ENCODE measurements around the gene CRB1.

CRB1 gene

DNA sequence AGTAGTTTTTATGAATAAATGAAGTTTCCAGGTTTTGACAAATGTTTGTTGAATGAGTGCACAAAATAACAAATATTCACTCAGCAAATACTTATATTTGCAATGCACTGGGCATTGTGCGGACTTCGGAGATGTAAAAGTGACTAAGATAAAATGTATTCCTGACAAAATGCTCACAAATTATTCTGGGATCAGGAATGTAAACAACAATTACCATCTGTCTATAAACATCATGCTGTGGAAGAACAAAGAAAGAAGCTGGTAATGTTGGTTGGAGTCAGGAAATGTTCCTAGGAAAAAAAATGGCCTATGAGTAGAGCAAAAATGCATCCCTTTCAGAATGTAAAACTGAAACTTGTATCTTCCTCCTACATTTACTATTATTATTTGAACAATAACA is 68.5 kb downstream of the CRB1 start:
- no peak overlapping the region for H3K4me3 ChIP-seq
- H3K4me2 ChIP-seq: no peak overlapping the region
- no peaks in the 10 kb centered on the region for H3K27me3 ChIP-seq
- TF ChIP-seq Cebpa-rat (IDR thresholded peaks at IDR 0.05): no peak
- no peaks in the 10 kb centered on the region for H3K4me1 ChIP-seq
- H3K27ac ChIP-seq: no peak overlapping the region
- no peaks in the 10 kb centered on the region for H3K36me3 ChIP-seq
- no peak overlapping the region for H3K9ac ChIP-seq
- no peaks in the 10 kb centered on the region for H3K9me3 ChIP-seq (replicated peaks in 1 of 11)
- no peaks in the 10 kb centered on the region for H4K20me1 ChIP-seq

GRCh38 chr1:197339106-197340060 is 71.3 kb downstream of the CRB1 start:
- H3K27me3 ChIP-seq: no peaks in the 10 kb centered on the region
- no peaks in the 10 kb centered on the region for H3K9me3 ChIP-seq (replicated peaks in 1 of 11)
- H3K9ac ChIP-seq: no peak overlapping the region
- no peaks in the 10 kb centered on the region for H4K20me1 ChIP-seq
- H3K4me1 ChIP-seq: no peaks in the 10 kb centered on the region
- H3K4me3 ChIP-seq: no peak overlapping the region
- H3K36me3 ChIP-seq: no peaks in the 10 kb centered on the region
- no peak overlapping the region for H3K4me2 ChIP-seq
- TF ChIP-seq Cebpa-rat (IDR thresholded peaks at IDR 0.05): no peak
- H3K27ac ChIP-seq: no peak overlapping the region

GRCh38 chr1:197341626-197342025 is 73.6 kb downstream of the CRB1 start:
- Histone ChIP-seq H3K9ac (no peak overlapping the region), H3K36me3 (no peaks in the 10 kb centered on the region), H3K4me2 (no peak overlapping the region), H3K4me1 (no peaks in the 10 kb centered on the region), H3K4me3 (no peak overlapping the region), H3K9me3 (replicated peaks in 1 of 11) (no peaks in the 10 kb centered on the region), H4K20me1 (no peaks in the 10 kb centered on the region), H3K27ac (no peak overlapping the region), H3K27me3 (no peaks in the 10 kb centered on the region)
- no peak for TF ChIP-seq Cebpa-rat (IDR thresholded peaks at IDR 0.05)

- Histone ChIP-seq H3K9me3 (replicated peaks in 1 of 11) (no peaks in the 10 kb centered on the region), H3K9ac (no peak overlapping the region), H3K4me3 (no peak overlapping the region), H3K27me3 (no peaks in the 10 kb centered on the region), H3K4me2 (no peak overlapping the region), H4K20me1 (no peaks in the 10 kb centered on the region), H3K4me1 (no peaks in the 10 kb centered on the region), H3K27ac (no peak overlapping the region), H3K36me3 (no peaks in the 10 kb centered on the region)
- TF ChIP-seq Cebpa-rat (IDR thresholded peaks at IDR 0.05): no peak
These were observed 74.1 kb downstream of the CRB1 start for GRCh38 chr1:197342044-197342565.

GRCh38 chr1:197342669-197343068 is 74.6 kb downstream of the CRB1 start:
- Histone ChIP-seq H3K4me1 (no peaks in the 10 kb centered on the region), H3K36me3 (no peaks in the 10 kb centered on the region), H3K27me3 (no peaks in the 10 kb centered on the region), H3K4me3 (no peak overlapping the region), H3K4me2 (no peak overlapping the region), H3K9ac (no peak overlapping the region), H3K9me3 (replicated peaks in 1 of 11) (no peaks in the 10 kb centered on the region), H4K20me1 (no peaks in the 10 kb centered on the region), H3K27ac (no peak overlapping the region)
- no peak for TF ChIP-seq Cebpa-rat (IDR thresholded peaks at IDR 0.05)

- Histone ChIP-seq H3K9me3 (replicated peaks in 1 of 11) (no peaks in the 10 kb centered on the region), H3K27me3 (no peaks in the 10 kb centered on the region), H3K36me3 (no peaks in the 10 kb centered on the region), H3K4me3 (no peak overlapping the region), H3K9ac (no peak overlapping the region), H3K27ac (no peak overlapping the region), H3K4me2 (no peak overlapping the region), H3K4me1 (no peaks in the 10 kb centered on the region), H4K20me1 (no peaks in the 10 kb centered on the region)
- TF ChIP-seq Cebpa-rat (IDR thresholded peaks at IDR 0.05): no peak
These were observed 75.7 kb downstream of the CRB1 start for GRCh38 chr1:197343663-197344273.

DNA sequence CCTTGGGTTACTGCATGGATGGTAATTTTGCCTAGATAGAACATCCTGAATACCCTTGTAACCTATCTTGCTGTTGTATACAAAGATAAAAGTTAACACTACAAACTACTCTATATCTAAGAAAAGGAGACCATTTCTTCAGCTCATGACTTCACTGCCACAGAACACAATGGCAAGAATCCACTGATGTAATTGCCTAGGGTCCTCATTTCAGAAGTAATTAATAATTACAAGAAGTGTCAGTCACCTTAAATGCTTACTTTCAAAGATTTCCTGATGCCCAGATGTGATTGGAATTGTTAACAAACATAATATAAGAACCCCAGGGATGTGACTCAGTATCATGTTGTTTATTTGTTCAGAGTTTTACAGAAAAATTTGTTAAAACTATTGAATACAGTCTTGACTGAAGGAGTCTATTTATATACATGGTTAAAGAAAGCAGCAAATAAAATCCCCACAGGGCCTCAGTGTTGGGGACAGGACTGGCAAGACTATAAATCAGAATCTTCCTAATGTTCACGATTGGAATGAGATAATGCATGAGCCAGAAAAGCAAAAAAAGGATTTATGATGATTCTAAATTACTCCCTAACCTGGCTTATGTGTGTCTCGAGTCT is 83.9 kb downstream of the CRB1 start:
- Histone ChIP-seq H3K4me2 (no peak overlapping the region), H3K4me3 (no peak overlapping the region), H3K27ac (no peak overlapping the region), H3K27me3 (no peaks in the 10 kb centered on the region), H3K9me3 (replicated peaks in 1 of 11) (peaks cover 0 to 9% (median 8%) of the 10 kb centered on the region in 11 experiments; a peak in 14 of 22 replicates), H4K20me1 (no peaks in the 10 kb centered on the region), H3K4me1 (no peaks in the 10 kb centered on the region), H3K36me3 (no peaks in the 10 kb centered on the region), H3K9ac (no peak overlapping the region)
- no peak for TF ChIP-seq Cebpa-rat (IDR thresholded peaks at IDR 0.05)

DNA sequence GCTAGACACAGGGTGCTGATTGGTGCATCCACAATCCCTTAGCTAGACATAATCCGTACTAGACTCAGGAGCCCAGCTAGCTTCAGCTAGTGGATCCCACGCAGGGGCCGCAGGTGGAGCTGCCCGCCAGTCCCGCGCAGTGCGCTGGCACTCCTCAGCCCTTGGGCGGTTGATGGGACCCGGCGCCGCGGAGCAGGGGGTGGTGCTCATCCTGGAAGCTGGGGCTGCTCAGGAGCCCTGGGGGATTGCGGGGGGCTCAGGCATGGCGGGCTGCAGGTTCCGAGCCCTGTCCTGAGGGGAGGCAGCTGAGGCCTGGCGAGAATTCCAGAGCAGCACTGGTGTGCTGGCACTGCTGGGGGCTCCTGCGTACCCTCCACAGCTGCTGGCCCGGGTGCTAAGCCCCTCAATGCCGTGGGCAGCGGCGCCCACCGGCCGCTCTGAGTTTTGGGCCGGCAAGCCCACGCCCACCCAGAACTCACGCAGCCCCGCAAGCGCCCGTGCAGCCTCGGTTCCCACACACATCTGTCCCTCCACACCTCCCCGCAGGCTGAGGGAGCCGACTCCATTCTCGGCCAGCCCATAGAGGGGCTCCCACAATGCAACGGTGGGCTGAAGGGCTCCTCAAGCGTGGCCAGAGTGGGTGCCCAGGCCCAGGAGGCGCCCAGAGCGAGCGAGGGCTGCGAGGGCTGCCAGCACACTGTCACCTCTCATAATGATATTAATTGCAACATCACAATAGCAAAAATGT is 87.4 kb downstream of the CRB1 start:
- 0 out of 22 replicates have a peak, but pooled peaks cover 0 to 4% (median 0%) of the 10 kb centered on the region in 11 experiments for H4K20me1 ChIP-seq
- no peaks in the 10 kb centered on the region for H3K36me3 ChIP-seq
- H3K9me3 ChIP-seq (replicated peaks in 1 of 11): peaks cover 0 to 9% (median 8%) of the 10 kb centered on the region in 11 experiments; a peak in 14 of 22 replicates
- H3K4me3 ChIP-seq: no peak overlapping the region
- H3K9ac ChIP-seq: no peak overlapping the region
- TF ChIP-seq Cebpa-rat (IDR thresholded peaks at IDR 0.05): no peak
- H3K4me1 ChIP-seq: no peaks in the 10 kb centered on the region
- H3K27ac ChIP-seq: no peak overlapping the region
- no peaks in the 10 kb centered on the region for H3K27me3 ChIP-seq
- no peak overlapping the region for H3K4me2 ChIP-seq
